ENCODE results near the gene NMB.

Gene NMB

GRCh38 chr15:84633311-84634227 is 24.4 kb downstream of the NMB start:
- peak; percentile 71 for DNase-seq (ENCODE audit: low read depth)
- H3K4me3 ChIP-seq (replicated peaks; ENCODE audit: low read depth, low read length), result peak overlapping the region; percentile 61
- TF ChIP-seq, protein P1, sequence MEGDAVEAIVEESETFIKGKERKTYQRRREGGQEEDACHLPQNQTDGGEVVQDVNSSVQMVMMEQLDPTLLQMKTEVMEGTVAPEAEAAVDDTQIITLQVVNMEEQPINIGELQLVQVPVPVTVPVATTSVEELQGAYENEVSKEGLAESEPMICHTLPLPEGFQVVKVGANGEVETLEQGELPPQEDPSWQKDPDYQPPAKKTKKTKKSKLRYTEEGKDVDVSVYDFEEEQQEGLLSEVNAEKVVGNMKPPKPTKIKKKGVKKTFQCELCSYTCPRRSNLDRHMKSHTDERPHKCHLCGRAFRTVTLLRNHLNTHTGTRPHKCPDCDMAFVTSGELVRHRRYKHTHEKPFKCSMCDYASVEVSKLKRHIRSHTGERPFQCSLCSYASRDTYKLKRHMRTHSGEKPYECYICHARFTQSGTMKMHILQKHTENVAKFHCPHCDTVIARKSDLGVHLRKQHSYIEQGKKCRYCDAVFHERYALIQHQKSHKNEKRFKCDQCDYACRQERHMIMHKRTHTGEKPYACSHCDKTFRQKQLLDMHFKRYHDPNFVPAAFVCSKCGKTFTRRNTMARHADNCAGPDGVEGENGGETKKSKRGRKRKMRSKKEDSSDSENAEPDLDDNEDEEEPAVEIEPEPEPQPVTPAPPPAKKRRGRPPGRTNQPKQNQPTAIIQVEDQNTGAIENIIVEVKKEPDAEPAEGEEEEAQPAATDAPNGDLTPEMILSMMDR (IDR thresholded peaks at IDR 0.05; ENCODE audit: low read length, missing control alignments), result no peak

GRCh38 chr15:84631706-84632272 is 26.2 kb downstream of the NMB start:
- peak overlapping the region; percentile 74 for H3K4me3 ChIP-seq (replicated peaks; ENCODE audit: low read depth, low read length)
- TF ChIP-seq, protein P1 (IDR thresholded peaks at IDR 0.05; ENCODE audit: low read length, missing control alignments), result no peak
- peak; percentile 24 for DNase-seq (ENCODE audit: low read depth)

- no peak overlapping the region for H3K4me3 ChIP-seq (replicated peaks; ENCODE audit: low read depth, low read length)
- TF ChIP-seq, protein P1 (IDR thresholded peaks at IDR 0.05; ENCODE audit: low read length, missing control alignments), result no peak
- no peak for DNase-seq (ENCODE audit: low read depth)
Measured at GRCh38 chr15:84629033-84629432, 29.0 kb downstream of the NMB start.

- TF ChIP-seq, protein P1 (IDR thresholded peaks at IDR 0.05; ENCODE audit: low read length, missing control alignments), result no peak
- no peak for DNase-seq (ENCODE audit: low read depth)
- no peak overlapping the region for H3K4me3 ChIP-seq (replicated peaks; ENCODE audit: low read depth, low read length)
Measured at GRCh38 chr15:84625123-84625522, 32.9 kb downstream of the NMB start.

DNA sequence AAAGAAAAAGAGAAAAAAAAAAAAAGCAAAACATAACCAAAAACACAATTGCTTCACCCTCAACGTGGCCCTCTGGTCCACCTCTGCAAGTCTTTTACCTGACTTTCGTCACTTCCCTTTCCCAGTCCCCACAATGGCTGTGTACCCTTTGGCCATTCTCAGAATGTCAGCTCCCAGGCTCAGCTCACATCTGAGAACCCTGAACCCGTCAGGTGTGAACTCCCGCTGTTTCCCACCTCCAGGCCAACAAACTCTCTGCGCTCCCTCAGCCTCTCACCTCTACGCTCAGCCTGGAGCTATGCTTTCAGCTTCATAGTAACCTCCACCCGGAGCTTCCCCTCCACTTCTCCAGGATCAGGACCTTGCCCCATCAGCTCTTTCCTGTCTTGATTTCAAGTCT is 33.6 kb downstream of the NMB start:
- TF ChIP-seq, protein P1 (IDR thresholded peaks at IDR 0.05; ENCODE audit: low read length, missing control alignments), result no peak
- DNase-seq (ENCODE audit: low read depth), result no peak
- no peak overlapping the region for H3K4me3 ChIP-seq (replicated peaks; ENCODE audit: low read depth, low read length)

GRCh38 chr15:84621358-84621979 is 36.5 kb downstream of the NMB start:
- TF ChIP-seq, protein P1 (IDR thresholded peaks at IDR 0.05; ENCODE audit: low read length, missing control alignments), result no peak
- H3K4me3 ChIP-seq (replicated peaks; ENCODE audit: low read depth, low read length), result no peak overlapping the region
- no peak for DNase-seq (ENCODE audit: low read depth)

Measured in fibroblast of pulmonary artery (primary cell).